Measurements from ENCODE around the gene TLR1.

GRCh38 chr4:38781854-38782261 lies 22.7 kb downstream of the TLR1 start:
- peak; percentile 51; the same call in 1 of the 2 replicates for TF ChIP-seq POLR2A (IDR thresholded peaks at IDR 0.05; ENCODE audit: low read depth, low read length)
- peak; percentile 6; the same call in 1 of the 2 replicates for TF ChIP-seq TAF1 (IDR thresholded peaks at IDR 0.05; ENCODE audit: borderline replicate concordance, low read depth, low read length)
- TF ChIP-seq POLR2AphosphoS5 (IDR thresholded peaks at IDR 0.05; ENCODE audit: low read depth, low read length), result peak; percentile 83
